Stimulated activated CD8-positive, alpha-beta memory T cell treated with anti-CD3 and anti-CD28 coated beads, Interleukin-12 subunit alpha, Interleukin-12 subunit beta, amount 100 ng/mL, for 1 hour (primary cell): ENCODE measurements around the gene TTLL1.
"Not testable (repeated sequence)": the region's sequence is repeated elsewhere in the genome, so short reads cannot be mapped to it uniquely, and the experiment has no call there.

Source experiments
- DNase-seq: peaks from one replicate; pipeline ENCODE4 v3.0.0-alpha.2; 2020; ENCODE audit warnings: low read depth

Gene TTLL1

GRCh38 chr22:43013355-43014315 lies 75.6 kb downstream of the TTLL1 start:
- DNase-seq = no peak

GRCh38 chr22:43012390-43012789 lies 76.8 kb downstream of the TTLL1 start:
- DNase-seq = no peak

- DNase-seq = no peak
Observed at GRCh38 chr22:43011079-43011478, 78.1 kb downstream of the TTLL1 start.

- no peak for DNase-seq
Observed at GRCh38 chr22:43009444-43009843, 79.7 kb downstream of the TTLL1 start.

- DNase-seq = no peak
Observed at GRCh38 chr22:43008921-43009320, 80.3 kb downstream of the TTLL1 start.

GRCh38 chr22:43008509-43008908 lies 80.7 kb downstream of the TTLL1 start:
- DNase-seq = no peak

- DNase-seq = no peak
Observed at GRCh38 chr22:43007519-43008102, 81.6 kb downstream of the TTLL1 start.

- DNase-seq = no peak
Observed at GRCh38 chr22:43006753-43007152, 82.4 kb downstream of the TTLL1 start.

GRCh38 chr22:43006016-43006505 lies 83.1 kb downstream of the TTLL1 start:
- DNase-seq = no peak

- no peak for DNase-seq
Observed at GRCh38 chr22:43005106-43005505, 84.1 kb downstream of the TTLL1 start.

GRCh38 chr22:43004362-43005035 lies 84.7 kb downstream of the TTLL1 start:
- DNase-seq = no peak

- no peak for DNase-seq
Observed at GRCh38 chr22:43002202-43002586, 87.0 kb downstream of the TTLL1 start.

GRCh38 chr22:43001271-43002201 lies 87.7 kb downstream of the TTLL1 start:
- no peak for DNase-seq

GRCh38 chr22:43000441-43001175 lies 88.6 kb downstream of the TTLL1 start:
- DNase-seq = no peak

GRCh38 chr22:42997582-42998090 lies 91.6 kb downstream of the TTLL1 start:
- no peak for DNase-seq

- DNase-seq = no peak
Observed at GRCh38 chr22:42996646-42997365, 92.4 kb downstream of the TTLL1 start.

GRCh38 chr22:42995654-42996053 lies 93.5 kb downstream of the TTLL1 start:
- not testable (repeated sequence) for DNase-seq

GRCh38 chr22:42994917-42995562 lies 94.2 kb downstream of the TTLL1 start:
- no peak for DNase-seq

GRCh38 chr22:42994276-42994916 lies 94.8 kb downstream of the TTLL1 start:
- no peak for DNase-seq
